Pons (tissue), 1 donor: ENCODE data around the gene DYNC2H1.

ENCODE experiments used
- DNase-seq: peaks from one replicate; pipeline ENCODE4 v3.0.0-alpha.2; 2016; ENCODE audit warnings: low spot score

Gene DYNC2H1

DNA sequence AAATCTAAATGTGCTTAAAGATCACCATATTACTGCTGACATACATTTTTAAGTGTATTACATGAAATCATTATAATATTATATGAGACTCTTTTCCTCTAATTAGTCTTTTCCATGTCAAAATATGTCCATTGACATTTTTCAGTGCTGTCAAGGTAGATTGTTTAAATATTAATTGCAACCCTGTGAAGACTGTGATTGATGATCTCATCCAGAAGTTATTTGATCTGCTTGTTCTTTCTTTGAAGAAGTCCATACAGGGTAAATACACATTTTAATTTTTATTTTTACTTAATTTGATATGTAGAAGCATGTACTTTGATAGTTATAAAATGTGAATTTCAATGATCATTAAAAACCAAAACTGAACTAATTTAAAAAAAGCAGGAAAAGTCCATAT, 38.4 kb downstream of the DYNC2H1 start:
- DNase-seq: no peak

DNA sequence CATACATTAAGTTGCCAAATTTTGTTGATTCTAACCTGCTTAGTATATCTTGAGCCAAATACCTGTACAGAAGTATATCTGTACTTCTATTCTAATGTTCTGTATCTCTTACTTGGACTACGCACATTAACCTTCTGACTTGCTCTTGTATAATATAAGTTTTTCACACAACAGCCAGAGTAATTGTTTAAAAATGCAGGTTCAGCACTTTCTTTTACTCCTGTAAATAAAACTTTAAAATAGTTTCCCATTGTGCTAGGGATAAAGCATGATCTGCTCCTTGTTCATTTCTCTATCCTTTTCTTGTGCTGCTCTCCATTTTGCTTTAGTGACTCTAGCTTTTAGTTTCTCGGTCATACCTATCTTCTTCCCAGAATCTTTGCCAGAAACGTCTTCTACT, 48.3 kb downstream of the DYNC2H1 start:
- no peak for DNase-seq

- DNase-seq: no peak
Measured at GRCh38 chr11:103164093-103164796, 55.0 kb downstream of the DYNC2H1 start.

- no peak for DNase-seq
Measured at GRCh38 chr11:103167166-103167565, 57.9 kb downstream of the DYNC2H1 start.

DNA sequence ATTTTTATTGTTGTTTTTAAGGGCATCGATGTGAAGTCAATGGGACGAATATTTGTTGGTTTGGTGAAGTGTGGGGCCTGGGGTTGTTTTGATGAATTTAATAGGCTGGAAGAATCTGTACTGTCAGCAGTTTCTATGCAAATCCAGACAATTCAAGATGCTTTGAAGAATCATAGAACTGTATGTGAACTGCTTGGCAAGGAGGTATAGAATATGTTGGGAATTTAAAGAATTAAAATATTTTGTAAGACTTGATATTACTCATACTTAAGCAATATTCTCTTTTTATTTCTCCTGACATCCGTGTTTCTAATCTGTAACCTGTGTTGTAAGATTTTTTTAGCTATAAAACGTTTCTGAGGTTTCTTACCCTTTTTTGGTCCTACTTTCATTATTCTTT, 61.6 kb downstream of the DYNC2H1 start:
- DNase-seq: no peak

GRCh38 chr11:103175461-103176129, 66.4 kb downstream of the DYNC2H1 start:
- no peak for DNase-seq

GRCh38 chr11:103183981-103184611, 74.9 kb downstream of the DYNC2H1 start:
- DNase-seq: no peak

- peak; percentile 24 for DNase-seq
Measured at GRCh38 chr11:103202048-103202651, 92.9 kb downstream of the DYNC2H1 start.

DNA sequence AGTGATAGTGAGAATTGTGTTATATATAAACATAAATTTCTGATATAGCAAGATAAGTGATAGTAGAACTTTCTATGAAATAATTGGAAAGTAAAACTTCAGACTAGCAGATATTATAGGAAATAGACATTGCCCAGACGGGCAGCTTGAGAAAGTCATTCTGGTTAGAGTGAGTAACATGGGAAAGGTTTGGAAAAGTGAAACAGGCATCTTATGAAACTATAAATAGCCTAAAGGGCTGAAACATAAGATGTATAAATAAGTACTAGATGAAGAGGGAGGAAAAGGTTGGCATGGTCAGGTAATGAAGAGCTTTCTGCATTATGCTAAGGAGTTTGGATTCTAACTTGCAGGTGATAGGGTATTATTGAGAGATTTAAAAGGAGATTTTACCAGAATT, 101.3 kb downstream of the DYNC2H1 start:
- DNase-seq: no peak

DNA sequence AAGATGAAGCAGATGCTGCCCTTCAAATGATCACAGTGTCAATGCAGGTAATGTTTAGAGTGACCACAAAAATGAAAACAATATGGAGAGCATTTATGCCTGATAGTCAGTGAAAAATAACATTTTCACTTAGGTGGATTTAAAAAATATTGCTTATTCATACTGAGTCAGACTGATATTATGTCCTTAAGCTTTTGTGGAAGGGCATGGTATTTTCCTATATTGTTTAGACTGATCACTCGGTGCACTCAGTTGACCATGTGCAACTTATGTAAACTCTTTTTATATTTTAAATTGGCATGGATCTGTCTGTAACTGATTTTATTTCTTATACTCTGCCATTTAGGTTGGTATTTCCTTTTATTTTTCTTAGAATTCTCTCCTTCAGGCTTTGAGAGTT, 106.6 kb downstream of the DYNC2H1 start:
- no peak for DNase-seq

DNA sequence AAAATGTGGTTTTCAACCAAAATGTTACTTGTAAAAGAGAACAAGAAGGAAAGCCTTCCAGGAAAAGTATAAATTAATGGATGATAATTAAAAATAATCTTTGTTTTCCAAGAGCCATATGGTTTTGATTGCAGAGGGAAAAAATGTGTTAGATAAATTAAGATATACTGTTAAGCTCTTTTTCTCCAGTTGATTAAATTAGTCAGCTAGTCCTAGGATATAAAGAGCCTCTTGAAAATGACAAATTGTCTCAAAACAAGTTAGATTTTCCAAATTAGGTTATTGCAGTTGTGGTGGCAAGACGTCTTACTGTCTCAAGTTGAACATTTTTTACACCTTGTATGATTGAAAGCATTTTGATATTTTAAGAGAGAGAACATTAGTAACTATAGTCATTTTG, 110.9 kb downstream of the DYNC2H1 start:
- no peak for DNase-seq

DNA sequence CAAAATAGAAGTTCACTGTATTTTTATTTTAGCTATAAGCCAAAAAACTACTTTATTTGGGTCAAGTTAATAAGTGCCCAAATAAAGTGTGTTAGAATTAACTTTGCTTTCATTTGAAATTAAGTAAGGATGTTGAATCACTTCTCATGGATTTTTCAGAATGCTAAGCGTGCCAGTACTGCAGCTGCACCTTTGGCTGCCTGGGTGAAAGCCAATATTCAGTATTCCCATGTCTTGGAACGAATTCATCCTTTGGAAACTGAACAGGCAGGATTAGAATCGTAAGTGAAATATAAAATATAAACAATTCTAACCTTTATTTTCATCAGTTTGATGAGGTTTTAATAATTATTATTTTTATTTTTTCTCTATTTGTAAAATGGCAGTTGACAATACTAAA, 113.6 kb downstream of the DYNC2H1 start:
- DNase-seq: peak; percentile 17

GRCh38 chr11:103228807-103229206, 119.6 kb downstream of the DYNC2H1 start:
- DNase-seq: no peak

GRCh38 chr11:103234974-103235373, 125.7 kb downstream of the DYNC2H1 start:
- DNase-seq: no peak

GRCh38 chr11:103241574-103241973, 132.3 kb downstream of the DYNC2H1 start:
- DNase-seq: no peak

- DNase-seq: no peak
Measured at GRCh38 chr11:103254123-103254522, 144.9 kb downstream of the DYNC2H1 start.

DNA sequence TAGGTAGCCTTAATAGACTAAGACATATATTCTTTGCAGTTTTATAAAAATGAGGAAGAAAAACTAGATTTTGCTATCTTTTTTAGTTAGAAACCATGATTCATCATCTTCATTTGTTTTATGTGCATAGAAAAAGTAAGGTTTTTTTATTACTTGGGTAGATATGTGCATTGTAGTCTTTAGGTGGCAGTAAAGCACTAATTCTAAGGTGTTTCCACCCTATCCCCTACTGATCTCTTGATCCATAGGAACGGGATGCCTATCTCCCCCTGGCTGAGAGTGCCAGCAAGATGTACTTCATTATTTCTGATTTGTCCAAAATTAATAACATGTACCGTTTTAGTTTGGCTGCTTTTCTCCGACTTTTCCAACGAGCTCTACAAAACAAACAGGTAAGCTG, 148.1 kb downstream of the DYNC2H1 start:
- no peak for DNase-seq

DNA sequence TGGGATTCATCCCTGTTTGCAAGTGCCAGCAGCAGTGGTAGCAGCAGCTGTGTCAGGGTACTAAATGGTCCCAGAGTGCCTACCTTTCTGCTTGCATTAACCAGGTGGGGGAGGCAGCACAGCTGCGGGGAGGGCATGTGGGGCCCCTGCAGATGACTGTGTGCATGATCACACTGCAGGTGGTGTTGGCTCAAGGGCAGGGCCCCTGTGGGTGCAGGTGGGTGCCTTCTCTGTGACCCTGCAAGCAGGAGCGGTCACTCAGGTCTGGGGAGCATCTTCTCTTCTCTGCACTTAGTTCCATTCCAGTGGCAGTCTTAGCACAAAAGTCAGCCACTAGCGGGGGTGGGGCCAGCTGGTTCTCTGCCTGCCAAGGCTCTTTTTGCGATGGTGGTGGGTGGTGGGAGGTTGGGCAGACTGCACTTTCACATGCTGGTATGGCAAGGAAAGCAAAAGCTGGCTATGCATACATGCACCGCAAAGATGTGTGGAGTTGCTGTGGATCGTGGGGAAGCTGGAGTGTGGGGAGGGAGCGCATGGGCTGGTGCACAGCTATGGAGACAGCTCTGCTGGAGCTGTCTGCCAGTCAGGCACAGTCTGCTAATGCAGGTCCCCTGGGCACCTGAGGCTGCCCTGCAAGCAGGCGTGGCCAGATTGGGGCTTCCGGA, 157.1 kb downstream of the DYNC2H1 start:
- DNase-seq: no peak

GRCh38 chr11:103272876-103273275, 163.7 kb downstream of the DYNC2H1 start:
- no peak for DNase-seq

GRCh38 chr11:103274025-103274424, 164.8 kb downstream of the DYNC2H1 start:
- DNase-seq: no peak

- no peak for DNase-seq
Measured at GRCh38 chr11:103279821-103280220, 170.6 kb downstream of the DYNC2H1 start.

- no peak for DNase-seq
Measured at GRCh38 chr11:103281301-103281700, 172.1 kb downstream of the DYNC2H1 start.
